Activated CD4-positive, alpha-beta T cell treated with anti-CD3 and anti-CD28 coated beads, Interleukin-2, amount 50 U/mL, for 1 hour (primary cell): Measurements from ENCODE around the gene PELO.
A peak's percentile ranks its signal among the peaks of the same experiment; 100 is the strongest.

Source experiments
- DNase-seq: peaks from one replicate; pipeline ENCODE4 v3.0.0-alpha.2; 2020

PELO gene

GRCh38 chr5:52772668-52773067 is 15.0 kb upstream of the PELO start:
- DNase-seq, result no peak

DNA sequence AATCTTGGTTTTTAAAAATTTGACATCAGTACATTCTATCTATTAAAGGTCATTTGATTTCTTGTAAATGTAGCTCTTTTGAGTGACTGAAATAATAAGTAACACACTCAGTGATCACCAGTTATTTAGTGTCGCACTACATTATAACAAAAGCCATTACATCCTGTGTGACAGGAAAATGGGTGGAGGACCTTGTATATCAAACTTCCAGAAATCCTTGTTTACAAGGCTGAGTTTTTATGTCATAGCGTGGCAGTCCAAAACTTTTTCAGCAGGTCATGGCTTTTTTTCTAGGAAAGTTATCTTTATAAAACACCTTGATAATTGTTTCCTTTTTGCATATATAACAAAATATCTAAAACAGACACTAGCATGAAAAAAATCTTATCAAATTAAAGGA is 14.4 kb upstream of the PELO start:
- no peak for DNase-seq

DNA sequence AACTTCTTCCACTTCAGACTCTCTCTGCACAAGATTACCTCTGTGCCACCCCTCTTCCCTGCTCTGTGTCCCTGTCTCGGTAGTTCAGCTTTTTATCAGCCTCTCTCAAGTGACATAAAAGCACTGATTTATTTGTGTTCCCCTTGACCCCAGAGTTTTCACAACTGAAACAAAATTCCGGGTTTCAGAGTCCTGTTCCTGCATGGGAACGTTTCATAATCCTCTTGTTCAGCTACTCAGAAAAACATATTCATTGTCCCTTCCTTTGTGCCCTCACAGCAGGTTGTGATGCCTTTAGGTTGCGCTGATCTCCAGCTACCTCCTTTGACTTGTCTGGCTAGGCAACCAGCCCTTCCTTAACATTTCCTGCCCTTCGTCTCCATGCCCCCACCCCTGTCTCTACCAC is 13.7 kb upstream of the PELO start:
- DNase-seq, result no peak

DNA sequence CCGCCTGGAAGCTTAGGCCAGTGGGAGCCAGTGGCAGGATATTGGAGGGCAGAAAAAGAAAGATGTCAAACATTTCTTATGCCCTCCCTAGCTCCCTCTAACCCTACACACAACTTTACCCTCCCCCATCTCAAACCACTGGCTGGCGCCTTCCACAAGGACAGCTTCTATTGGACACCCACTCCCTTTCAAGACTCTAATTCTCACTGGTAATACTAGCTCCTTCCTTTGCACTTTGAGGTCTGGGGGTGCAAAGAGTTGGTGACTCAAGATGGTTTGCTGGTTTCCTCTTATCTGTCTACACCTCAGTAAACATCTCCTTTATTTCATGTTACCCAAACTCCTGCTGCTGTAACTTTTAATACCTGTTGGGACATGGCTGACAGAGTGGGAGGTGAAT is 11.6 kb upstream of the PELO start:
- peak; percentile 18 for DNase-seq

DNA sequence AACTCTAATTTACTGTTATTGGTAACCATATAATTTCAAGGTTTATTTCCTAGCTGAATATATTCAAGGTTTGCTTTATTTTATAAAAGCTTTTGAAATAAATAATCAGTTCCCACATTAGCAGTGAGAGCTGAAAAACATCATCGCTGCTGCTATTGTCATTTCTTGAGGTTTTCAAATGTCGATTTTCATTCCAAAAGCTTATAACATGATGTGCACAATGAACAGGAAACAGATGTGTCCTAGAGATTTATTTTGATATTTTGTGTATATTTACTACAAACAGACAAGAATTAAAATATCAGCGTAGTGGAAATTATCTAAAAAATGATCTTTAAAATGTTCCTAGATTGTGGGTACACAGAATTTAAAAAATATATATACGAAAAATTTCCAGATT is 10.5 kb upstream of the PELO start:
- no peak for DNase-seq

GRCh38 chr5:52778781-52779180 is 8.9 kb upstream of the PELO start:
- DNase-seq, result no peak

GRCh38 chr5:52779213-52779612 is 8.5 kb upstream of the PELO start:
- DNase-seq, result no peak

- no peak for DNase-seq
Observed at GRCh38 chr5:52783226-52783959, 4.3 kb upstream of the PELO start.

DNA sequence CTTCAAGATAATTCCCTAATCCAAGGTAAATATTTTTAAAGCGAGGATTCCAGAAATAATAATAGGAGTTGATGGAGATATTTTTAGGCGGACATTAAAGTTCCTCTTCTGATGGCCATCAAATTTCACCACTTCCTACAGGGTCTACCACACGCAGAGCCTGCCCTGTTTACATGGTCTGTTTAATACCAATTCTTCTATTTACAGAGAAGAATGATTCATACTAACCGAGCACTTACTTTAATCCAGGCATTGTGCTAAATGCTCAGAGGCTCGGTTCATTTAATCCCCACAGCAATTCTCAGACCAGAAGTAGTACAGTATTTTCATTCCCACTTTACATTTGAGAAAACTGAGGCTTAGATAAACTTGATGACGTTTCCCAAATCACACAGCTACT is 3.0 kb upstream of the PELO start:
- DNase-seq, result no peak

- DNase-seq, result no peak
Observed at GRCh38 chr5:52786391-52786790, 1.3 kb upstream of the PELO start.

DNA sequence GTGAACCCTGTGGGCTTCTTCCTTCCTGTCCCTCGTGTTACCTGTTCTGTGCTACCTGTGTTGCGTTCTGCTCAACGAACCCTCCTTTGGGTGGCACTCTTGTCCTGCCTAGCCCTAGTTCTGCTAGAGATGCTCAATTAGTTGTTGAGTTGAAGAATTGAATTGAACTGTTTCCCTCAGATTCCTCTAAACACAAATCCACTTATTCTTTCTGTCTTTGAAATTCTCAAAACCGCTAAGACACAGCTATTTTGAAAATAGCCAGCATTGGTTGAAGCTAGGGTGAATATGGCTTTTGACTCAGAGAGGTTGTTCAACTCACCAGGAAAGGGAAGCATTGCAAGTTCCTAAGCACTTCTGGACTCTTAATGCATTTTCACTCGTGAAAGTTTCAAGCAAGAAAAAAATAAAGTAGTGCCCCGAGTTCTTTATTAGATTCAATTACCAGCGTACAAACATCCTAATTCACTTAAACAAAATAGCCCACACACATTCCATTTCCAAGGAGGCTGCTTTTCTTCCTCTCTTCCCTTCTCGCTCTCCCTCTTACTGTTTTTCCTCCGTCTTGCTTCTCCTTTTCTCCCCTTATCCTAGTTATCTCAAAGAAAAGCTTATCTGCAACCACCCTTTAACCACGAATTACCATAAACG is 642 bp upstream of the PELO start:
- DNase-seq, result peak; percentile 41

- DNase-seq, result no peak
Observed at GRCh38 chr5:52788505-52788821, 747 bp downstream of the PELO start.

- DNase-seq, result no peak
Observed at GRCh38 chr5:52789378-52789777, 1.7 kb downstream of the PELO start.

DNA sequence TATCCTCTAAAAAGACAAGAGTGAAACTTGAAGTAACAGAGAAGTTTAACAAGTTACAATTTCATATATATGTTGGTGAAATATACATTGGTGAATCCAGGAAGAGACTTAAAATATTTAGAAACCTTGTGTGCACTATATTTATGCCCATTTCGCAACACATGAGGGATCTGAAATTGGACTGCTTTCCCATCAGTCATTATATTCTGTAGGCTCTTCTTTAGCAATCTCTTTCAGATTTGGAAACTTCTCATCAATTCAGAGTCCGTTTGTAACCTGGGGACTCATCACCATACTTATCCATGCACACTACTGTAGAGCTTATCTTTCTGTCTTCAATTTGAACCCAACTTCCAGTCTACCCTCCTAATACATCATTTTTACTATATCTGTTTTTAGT is 2.1 kb downstream of the PELO start:
- no peak for DNase-seq

DNA sequence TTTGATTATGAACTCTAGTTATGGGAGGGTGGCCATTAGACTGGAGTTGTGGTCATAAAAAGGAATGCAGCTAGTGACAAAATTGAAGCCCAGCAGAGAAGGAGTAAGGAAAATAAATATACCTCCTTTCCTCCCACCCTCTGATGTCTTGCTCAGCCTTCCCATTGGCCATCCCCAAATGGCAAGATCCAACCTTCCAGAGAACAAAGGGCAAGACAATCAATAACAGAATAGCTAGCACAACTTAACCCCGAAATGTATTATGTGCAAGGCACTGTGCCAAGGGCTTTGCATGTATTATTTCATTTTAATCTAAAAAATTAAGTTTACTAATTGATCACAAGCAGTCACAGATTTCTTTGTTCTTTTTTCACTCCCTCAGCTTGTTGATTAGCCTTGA is 3.6 kb downstream of the PELO start:
- no peak for DNase-seq

- DNase-seq, result no peak
Observed at GRCh38 chr5:52794519-52794918, 6.8 kb downstream of the PELO start.

GRCh38 chr5:52796031-52796430 is 8.3 kb downstream of the PELO start:
- no peak for DNase-seq

- no peak for DNase-seq
Observed at GRCh38 chr5:52796516-52797103, 8.9 kb downstream of the PELO start.

DNA sequence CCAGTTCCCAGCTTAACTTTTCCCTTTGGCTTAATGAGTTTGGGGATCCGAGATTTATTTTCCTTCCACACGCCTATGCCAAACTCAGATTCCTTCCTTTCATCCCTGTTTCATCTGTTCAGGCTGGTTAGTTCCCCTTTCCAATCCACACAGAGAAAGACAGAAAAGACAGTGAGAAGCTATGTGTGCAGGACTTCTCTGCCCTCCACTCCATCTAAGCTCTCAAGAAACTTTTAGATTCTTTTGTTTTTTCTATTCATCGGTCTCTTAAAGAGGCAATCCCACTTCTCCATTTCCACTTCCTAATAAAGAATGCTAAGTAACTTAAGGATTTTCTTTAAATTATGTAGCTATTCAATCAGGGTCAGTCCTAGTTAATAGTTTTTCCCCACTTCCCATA is 11.2 kb downstream of the PELO start:
- no peak for DNase-seq

GRCh38 chr5:52799358-52799982 is 11.8 kb downstream of the PELO start:
- DNase-seq, result no peak

GRCh38 chr5:52799983-52800393 is 12.3 kb downstream of the PELO start:
- DNase-seq, result peak; percentile 95

GRCh38 chr5:52800394-52801213 is 12.9 kb downstream of the PELO start:
- DNase-seq, result peak; percentile 45

DNA sequence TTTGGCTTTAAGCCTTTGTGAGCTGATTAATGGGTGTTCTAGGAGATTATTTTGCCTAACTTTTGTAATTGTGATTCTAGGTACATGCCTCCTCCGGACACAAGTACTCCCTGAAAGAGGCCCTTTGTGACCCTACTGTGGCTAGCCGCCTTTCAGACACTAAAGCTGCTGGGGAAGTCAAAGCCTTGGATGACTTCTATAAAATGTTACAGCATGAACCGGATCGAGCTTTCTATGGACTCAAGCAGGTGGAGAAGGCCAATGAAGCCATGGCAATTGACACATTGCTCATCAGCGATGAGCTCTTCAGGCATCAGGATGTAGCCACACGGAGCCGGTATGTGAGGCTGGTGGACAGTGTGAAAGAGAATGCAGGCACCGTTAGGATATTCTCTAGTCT is 13.6 kb downstream of the PELO start:
- no peak for DNase-seq
